Ascending aorta (tissue), 2 donors: ENCODE measurements around the gene GFPT1. TPM values are rescaled to one million over a fixed set of nuclear protein-coding genes. Genes with fewer than 3 reads are reported as not detected.

ENCODE experiments used
- DNase-seq, 2 donors: peaks; one replicate each; pipeline ENCODE4 v3.0.0-alpha.2; 2019; ENCODE audit warnings: low spot score in 2 of 2
- H3K27ac ChIP-seq, 2 donors: fragments of 200-600 bp; sonication (generic); one replicate each; pipeline ENCODE4 v1.5.1; 2016 to 2017; ENCODE audit warnings: mild to moderate bottlenecking in 1 of 2
- H3K27me3 ChIP-seq: fragments of 200-600 bp; sonication (generic); one replicate; pipeline ENCODE4 v1.5.1; 2017
- H3K36me3 ChIP-seq, 2 donors: fragments of 200-600 bp; sonication (generic); one replicate each; pipeline ENCODE4 v1.5.1; 2016
- H3K4me1 ChIP-seq, 2 donors: fragments of 200-600 bp; sonication (generic); one replicate each; pipeline ENCODE4 v1.5.1; 2016 to 2017; ENCODE audit warnings: mild to moderate bottlenecking in 1 of 2
- H3K4me3 ChIP-seq, 2 donors: fragments of 200-600 bp; sonication (generic); one replicate each; pipeline ENCODE4 v1.5.1; 2016 to 2017; ENCODE audit warnings: mild to moderate bottlenecking in 1 of 2
- H3K9me3 ChIP-seq, 2 donors: fragments of 200-600 bp; sonication (generic); one replicate each; pipeline ENCODE4 v1.5.1; 2016
- CTCF ChIP-seq, 3 experiments: fragments of 200-600 bp in 2 of 3; fragments of 450-650 bp in 1 of 3; sonication (generic) in 2 of 3; IDR thresholded peaks; one replicate each; pipeline ENCODE4 v1.5.1; 2016 to 2019; ENCODE audit warnings: antibody characterized with exemption in 3 of 3, mild to moderate bottlenecking in 1 of 3, moderate library complexity in 1 of 3
- intact Hi-C: fragments of 100-400 bp; cut with DNase I; formaldehyde crosslinking; loops from one replicate; pipeline ENCODE4 v1.15.1; 2023
- total RNA-seq: library from RNA; depleted of rRNA; stranded (reverse); fragments of >200 nt; gene quantifications from one replicate; pipeline ENCODE4 v1.1.0, GENCODE V29; 2016

GFPT1 gene
- total RNA-seq, 1 donor from 2014 or later, result 25.7 TPM

DNA sequence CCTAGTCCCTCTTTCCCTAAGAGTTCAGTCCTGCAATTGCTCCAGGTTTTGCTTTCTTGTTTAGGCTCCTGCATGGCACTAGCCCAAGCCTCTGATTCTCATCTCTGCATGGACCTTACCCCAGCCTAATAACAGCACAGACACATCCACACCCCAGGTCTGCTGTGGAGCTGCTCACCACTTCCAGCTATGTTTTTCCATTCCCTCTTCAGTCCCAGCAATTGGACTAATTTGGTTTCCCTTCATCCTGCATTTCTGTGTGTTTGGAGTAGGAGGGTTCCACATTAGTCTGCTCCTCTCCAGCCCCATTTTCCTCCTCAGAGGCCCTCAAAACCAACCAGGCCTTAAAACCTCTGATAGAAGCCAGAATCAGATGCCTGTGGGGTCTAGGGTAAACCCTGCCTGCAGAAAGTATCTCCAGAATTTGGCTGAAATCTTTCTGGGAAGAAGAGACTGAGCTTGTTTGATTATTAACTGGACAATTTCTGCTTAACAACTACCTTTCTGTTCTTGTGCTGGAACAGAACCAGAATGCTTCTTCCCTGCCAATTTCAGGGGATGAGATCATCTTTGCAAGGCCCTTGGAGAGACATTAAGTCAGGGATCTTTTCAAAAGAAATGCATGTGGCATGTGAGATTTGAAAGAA, 95.9 kb downstream of the GFPT1 start:
- Histone ChIP-seq H3K9me3 (no peaks in the 10 kb centered on the region), H3K27ac (no peak overlapping the region), H3K4me1 (peaks cover 0 to 15% of the 10 kb centered on the region in 2 donors), H3K27me3 (no peaks in the 10 kb centered on the region), H3K4me3 (no peak overlapping the region), H3K36me3 (no peaks in the 10 kb centered on the region)
- no peak for DNase-seq
- TF ChIP-seq CTCF (IDR thresholded peaks at IDR 0.05), result no peak
- intact Hi-C loops, result no loop called here

DNA sequence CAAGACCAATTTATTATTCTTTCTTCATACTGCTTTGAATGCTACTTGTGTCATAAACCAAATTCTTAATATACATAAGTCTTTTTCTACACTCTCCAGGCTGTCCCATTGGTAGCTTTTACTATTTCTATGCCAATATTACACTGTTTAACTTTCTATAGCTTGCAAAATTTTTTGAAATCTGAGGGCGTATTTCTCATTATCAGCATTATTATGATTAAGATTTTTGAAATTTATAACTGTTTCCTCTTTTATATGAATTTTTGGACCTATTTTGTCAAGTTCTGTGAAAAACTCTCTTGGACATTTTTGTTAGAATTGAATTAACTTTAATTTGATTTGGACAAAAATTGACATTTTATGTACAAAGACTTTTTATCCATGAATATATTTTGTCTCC, 98.6 kb downstream of the GFPT1 start:
- Histone ChIP-seq H3K27ac (no peak overlapping the region), H3K9me3 (no peaks in the 10 kb centered on the region), H3K36me3 (no peaks in the 10 kb centered on the region), H3K4me3 (no peak overlapping the region), H3K4me1 (peaks cover 0 to 21% of the 10 kb centered on the region in 2 donors), H3K27me3 (no peaks in the 10 kb centered on the region)
- no peak for DNase-seq
- no peak for TF ChIP-seq CTCF (IDR thresholded peaks at IDR 0.05)
- intact Hi-C loops, result no loop called here

DNA sequence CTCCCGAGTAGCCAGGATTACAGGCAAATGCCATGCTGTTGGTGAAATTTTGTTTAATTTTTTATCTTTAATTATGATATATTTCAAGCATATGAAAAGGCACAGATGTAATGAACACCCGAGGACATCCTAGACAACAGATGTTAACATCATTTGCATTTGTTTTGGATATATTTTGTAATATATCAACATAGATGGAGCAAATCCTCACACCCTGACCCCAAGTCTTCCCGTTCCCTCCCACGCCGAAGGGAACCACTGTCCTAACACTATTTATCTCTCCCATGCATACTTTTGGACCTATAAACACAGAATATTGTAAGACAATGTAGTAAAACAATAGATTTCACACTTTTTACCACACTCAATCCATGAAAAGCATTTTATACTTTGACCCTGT, 99.5 kb downstream of the GFPT1 start:
- no peak for TF ChIP-seq CTCF (IDR thresholded peaks at IDR 0.05)
- no peak overlapping the region for H3K4me3 ChIP-seq
- H3K36me3 ChIP-seq, result no peaks in the 10 kb centered on the region
- intact Hi-C loops, result no loop called here
- peaks cover 0 to 21% of the 10 kb centered on the region in 2 donors for H3K4me1 ChIP-seq
- DNase-seq, result no peak
- H3K27ac ChIP-seq, result no peak overlapping the region
- H3K27me3 ChIP-seq, result no peaks in the 10 kb centered on the region
- no peaks in the 10 kb centered on the region for H3K9me3 ChIP-seq

GRCh38 chr2:69285379-69285894, 101.6 kb downstream of the GFPT1 start:
- intact Hi-C loops, result no loop called here
- no peaks in the 10 kb centered on the region for H3K27me3 ChIP-seq
- no peak for TF ChIP-seq CTCF (IDR thresholded peaks at IDR 0.05)
- no peaks in the 10 kb centered on the region for H3K9me3 ChIP-seq
- DNase-seq, result no peak
- peaks cover 0 to 6% of the 10 kb centered on the region in 2 donors for H3K4me1 ChIP-seq
- no peak overlapping the region for H3K27ac ChIP-seq
- no peaks in the 10 kb centered on the region for H3K36me3 ChIP-seq
- H3K4me3 ChIP-seq, result no peak overlapping the region

DNA sequence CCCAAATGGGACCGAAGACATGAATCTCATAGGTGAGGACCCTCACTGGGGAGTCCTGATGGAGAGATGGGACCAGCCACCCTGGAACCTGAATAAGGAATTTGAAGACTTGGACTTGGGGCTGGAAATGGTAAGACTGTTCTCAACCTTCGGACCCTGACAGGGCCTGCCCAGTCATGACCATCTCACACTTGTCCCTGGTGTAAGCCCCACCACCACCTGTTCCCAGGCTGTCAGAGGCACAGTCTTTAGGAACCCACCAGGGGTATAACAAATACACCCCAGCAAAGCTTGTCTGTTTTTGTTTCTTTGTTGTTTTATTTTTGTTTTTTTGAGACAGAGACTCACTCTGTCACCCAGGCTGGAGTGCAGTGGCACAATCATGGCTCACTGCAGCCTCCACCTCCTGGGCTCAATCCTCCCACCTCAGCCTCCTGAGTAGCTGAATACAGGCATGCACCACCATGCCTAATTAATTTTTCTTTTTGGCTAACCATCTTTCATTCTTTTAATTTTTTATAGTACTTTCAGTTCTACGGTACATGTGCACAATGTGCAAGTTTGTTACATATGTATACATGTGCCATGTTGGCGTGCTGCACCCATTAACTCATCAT, 106.1 kb downstream of the GFPT1 start:
- H3K36me3 ChIP-seq, result no peaks in the 10 kb centered on the region
- TF ChIP-seq CTCF (IDR thresholded peaks at IDR 0.05), result no peak

More for the DNA sequence above, 106.1 kb downstream of the GFPT1 start:
- H3K27me3 ChIP-seq, result no peaks in the 10 kb centered on the region
- H3K27ac ChIP-seq, result no peak overlapping the region
- peaks cover 0 to 5% of the 10 kb centered on the region in 2 donors for H3K4me1 ChIP-seq
- H3K4me3 ChIP-seq, result no peak overlapping the region
- H3K9me3 ChIP-seq, result no peaks in the 10 kb centered on the region
- DNase-seq, result no peak
- intact Hi-C loops, result no loop called here
